Smooth muscle cell (in vitro differentiated cells): ENCODE results near the gene LMO4. TPM values are rescaled to one million over a fixed set of nuclear protein-coding genes. Genes with fewer than 3 reads are reported as not detected.

Experiments used
- DNase-seq: peaks from one replicate; lab custom pipeline; 2025; ENCODE audit not compliant: unreplicated experiment; lab: John Stamatoyannopoulos, UW
- H2AFZ ChIP-seq: fragments of 200-600 bp; sonication (generic); 2 replicates; pipeline ENCODE4 v1.6.0; 2016; ENCODE audit warnings: antibody characterized with exemption, low read depth, mild to moderate bottlenecking
- H3F3A ChIP-seq: fragments of 200-600 bp; sonication (generic); 2 replicates; pipeline ENCODE4 v1.6.0; 2017; ENCODE audit warnings: antibody characterized with exemption, low read depth
- H3K27ac ChIP-seq: fragments of 200-600 bp; sonication (generic); 2 replicates; pipeline ENCODE4 v1.5.1; 2016; ENCODE audit warnings: low read depth, mild to moderate bottlenecking
- H3K27me3 ChIP-seq: fragments of 200-600 bp; sonication (generic); 2 replicates; pipeline ENCODE4 v1.6.1; 2016; ENCODE audit warnings: low read depth, mild to moderate bottlenecking
- H3K36me3 ChIP-seq: fragments of 200-600 bp; sonication (generic); 2 replicates; pipeline ENCODE4 v1.5.1; 2016; ENCODE audit warnings: low read depth
- H3K4me1 ChIP-seq: fragments of 200-600 bp; sonication (generic); 2 replicates; pipeline ENCODE4 v1.5.1; 2016; ENCODE audit warnings: low read depth
- H3K4me2 ChIP-seq: fragments of 200-600 bp; sonication (generic); 2 replicates; pipeline ENCODE4 v1.6.0; 2016; ENCODE audit warnings: mild to moderate bottlenecking
- H3K4me3 ChIP-seq: fragments of 200-600 bp; sonication (generic); 2 replicates; pipeline ENCODE4 v1.5.1; 2016; ENCODE audit warnings: mild to moderate bottlenecking
- H3K79me2 ChIP-seq: fragments of 200-600 bp; sonication (generic); 2 replicates; pipeline ENCODE4 v1.6.0; 2016; ENCODE audit warnings: low read depth, mild to moderate bottlenecking
- H3K9ac ChIP-seq: fragments of 200-600 bp; sonication (generic); 2 replicates; pipeline ENCODE4 v1.6.0; 2016; ENCODE audit warnings: low read depth
- H3K9me3 ChIP-seq: fragments of 200-600 bp; sonication (generic); replicated peaks from 2 replicates; pipeline ENCODE4 v1.5.1; 2016; ENCODE audit warnings: low read depth
- H4K20me1 ChIP-seq: fragments of 200-600 bp; sonication (generic); 2 replicates; pipeline ENCODE4 v1.6.0; 2016; ENCODE audit warnings: low read depth
- CTCF ChIP-seq: fragments of 200-600 bp; sonication (generic); IDR thresholded peaks from 2 replicates; pipeline ENCODE4 v1.5.1; 2017; ENCODE audit warnings: borderline replicate concordance, mild to moderate bottlenecking, antibody characterized with exemption; ENCODE audit not compliant: insufficient read depth, poor library complexity, severe bottlenecking
- WGBS: methylation state at CpG from one replicate; pipeline ENCODE4 v1.1.7; 2016; ENCODE audit warnings: low lambda C conversion rate; 5-methylcytosine and 5-hydroxymethylcytosine counted together
- polyA plus RNA-seq: library from polyadenylated mRNA; unstranded; fragments of >200 nt; fragmentation: Nextera tagmentation; extraction: Ambion mirVana; gene quantifications from 2 replicates; pipeline ENCODE4 v1.2.1, GENCODE V29; 2016
- total RNA-seq: library from RNA; depleted of rRNA; stranded (reverse); fragments of >200 nt; gene quantifications from 2 replicates; pipeline ENCODE4 v1.2.3, GENCODE V29; 2014

Gene LMO4
- total and polyA plus RNA-seq, 2 experiments from 2014 or later: 54.2 to 140 TPM

GRCh38 chr1:87355894-87356293, 27.2 kb downstream of the LMO4 start:
- DNase-seq: no peak
- no peak overlapping the region for H3K4me3 ChIP-seq
- H3K36me3 ChIP-seq: peaks cover 4% of the 10 kb centered on the region
- no peaks in the 10 kb centered on the region for H4K20me1 ChIP-seq
- WGBS: 42% methylated on average over 3 of the region's 3 CpGs
- H3K9me3 ChIP-seq: no peaks in the 10 kb centered on the region
- H2AFZ ChIP-seq: no peak overlapping the region
- no peaks in the 10 kb centered on the region for H3K79me2 ChIP-seq
- H3K4me1 ChIP-seq: peaks cover 3% of the 10 kb centered on the region
- no peaks in the 10 kb centered on the region for H3K27me3 ChIP-seq
- no peak overlapping the region for H3K27ac ChIP-seq
- no peaks in the 10 kb centered on the region for H3F3A ChIP-seq
- no peak for TF ChIP-seq CTCF
- H3K4me2 ChIP-seq: no peak overlapping the region
- no peak overlapping the region for H3K9ac ChIP-seq

- Histone ChIP-seq H3K79me2 (no peaks in the 10 kb centered on the region), H3K4me2 (no peak overlapping the region), H3F3A (no peaks in the 10 kb centered on the region), H3K27ac (no peak overlapping the region), H2AFZ (no peak overlapping the region), H3K36me3 (peaks cover 4% of the 10 kb centered on the region), H3K4me1 (peaks cover 3% of the 10 kb centered on the region), H4K20me1 (no peaks in the 10 kb centered on the region), H3K9ac (no peak overlapping the region), H3K9me3 (no peaks in the 10 kb centered on the region), H3K27me3 (no peaks in the 10 kb centered on the region), H3K4me3 (no peak overlapping the region)
- WGBS: 92% methylated on average over 5 of the region's 5 CpGs
- no peak for TF ChIP-seq CTCF
- DNase-seq: no peak
These were observed 27.9 kb downstream of the LMO4 start for GRCh38 chr1:87356591-87356990.

- Histone ChIP-seq H3K36me3 (peaks cover 4% of the 10 kb centered on the region), H3F3A (no peaks in the 10 kb centered on the region), H3K9me3 (no peaks in the 10 kb centered on the region), H3K27ac (no peak overlapping the region), H3K4me1 (peaks cover 3% of the 10 kb centered on the region), H3K4me2 (no peak overlapping the region), H2AFZ (no peak overlapping the region), H3K79me2 (no peaks in the 10 kb centered on the region), H3K27me3 (no peaks in the 10 kb centered on the region), H3K4me3 (no peak overlapping the region), H4K20me1 (no peaks in the 10 kb centered on the region), H3K9ac (no peak overlapping the region)
- TF ChIP-seq CTCF: no peak
- 74% methylated on average over 1 of the region's 1 CpG for WGBS
- no peak for DNase-seq
These were observed 29.5 kb downstream of the LMO4 start for GRCh38 chr1:87358219-87358618.

- no peak for TF ChIP-seq CTCF
- 94% methylated on average over 1 of the region's 1 CpG for WGBS
These were observed 30.9 kb downstream of the LMO4 start for GRCh38 chr1:87359586-87359985.

More at GRCh38 chr1:87359586-87359985, 30.9 kb downstream of the LMO4 start:
- peaks cover 4% of the 10 kb centered on the region for H3K36me3 ChIP-seq
- no peaks in the 10 kb centered on the region for H3K27me3 ChIP-seq
- H3K79me2 ChIP-seq: no peaks in the 10 kb centered on the region
- no peak overlapping the region for H3K4me2 ChIP-seq
- no peaks in the 10 kb centered on the region for H3K9me3 ChIP-seq
- no peak overlapping the region for H3K9ac ChIP-seq
- H3K4me1 ChIP-seq: peaks cover 3% of the 10 kb centered on the region
- H3K4me3 ChIP-seq: no peak overlapping the region
- no peak overlapping the region for H2AFZ ChIP-seq
- no peak for DNase-seq
- H4K20me1 ChIP-seq: no peaks in the 10 kb centered on the region
- H3K27ac ChIP-seq: no peak overlapping the region
- H3F3A ChIP-seq: no peaks in the 10 kb centered on the region
